Trophoblast cell (in vitro differentiated cells and primary cell): ENCODE results near the gene NKAIN4.

ENCODE experiments used
- DNase-seq, 2 donors: peaks; one replicate each; pipeline ENCODE4 v3.0.0-alpha.2; 2016
- H2AFZ ChIP-seq: 2 replicates; pipeline ENCODE4 v1.6.1; 2013; ENCODE audit warnings: low read length, moderate library complexity, mild to moderate bottlenecking; ENCODE audit not compliant: insufficient read depth, poor library complexity
- H2AK5ac ChIP-seq: 2 replicates; pipeline ENCODE4 v1.6.1; 2013; ENCODE audit warnings: mild to moderate bottlenecking, low read length
- H2BK120ac ChIP-seq: 2 replicates; pipeline ENCODE4 v1.6.1; 2013; ENCODE audit warnings: low read length, mild to moderate bottlenecking, moderate library complexity; ENCODE audit not compliant: insufficient read depth, poor library complexity
- H2BK12ac ChIP-seq: 2 replicates; pipeline ENCODE4 v1.6.1; 2013; ENCODE audit warnings: mild to moderate bottlenecking, low read length, moderate library complexity
- H2BK5ac ChIP-seq: 2 replicates; pipeline ENCODE4 v1.6.1; 2013; ENCODE audit warnings: low read length, low read depth, moderate library complexity, mild to moderate bottlenecking; ENCODE audit not compliant: poor library complexity
- H3K14ac ChIP-seq: 2 replicates; pipeline ENCODE4 v1.6.1; 2013; ENCODE audit warnings: mild to moderate bottlenecking, low read length
- H3K18ac ChIP-seq: 2 replicates; pipeline ENCODE4 v1.6.1; 2013; ENCODE audit warnings: mild to moderate bottlenecking, low read length
- H3K23ac ChIP-seq: 2 replicates; pipeline ENCODE4 v1.6.1; 2013; ENCODE audit warnings: low read length
- H3K27ac ChIP-seq: 2 replicates; pipeline ENCODE4 v1.5.1; 2013; ENCODE audit warnings: low read depth, mild to moderate bottlenecking, inconsistent platforms, low read length, moderate library complexity
- H3K27me3 ChIP-seq: 2 replicates; pipeline ENCODE4 v1.6.1; 2013; ENCODE audit warnings: inconsistent platforms, mild to moderate bottlenecking, low read length, moderate library complexity; ENCODE audit not compliant: insufficient read depth
- H3K36me3 ChIP-seq, 2 experiments: 1 replicate in 1 of 2; 2 replicates in 1 of 2; pipeline ENCODE4 v1.6.1; 2013; ENCODE audit warnings: low read length in 2 of 2, mild to moderate bottlenecking in 2 of 2, moderate library complexity in 1 of 2; ENCODE audit not compliant: insufficient read depth in 2 of 2, control insufficient read depth in 1 of 2
- H3K4ac ChIP-seq: 2 replicates; pipeline ENCODE4 v1.6.1; 2013; ENCODE audit warnings: low read depth, mild to moderate bottlenecking, low read length, moderate library complexity
- H3K4me1 ChIP-seq, 2 experiments: 1 replicate in 1 of 2; 2 replicates in 1 of 2; pipeline ENCODE4 v1.6.1; 2013; ENCODE audit warnings: low read length in 2 of 2, mild to moderate bottlenecking in 2 of 2, moderate library complexity in 1 of 2; ENCODE audit not compliant: insufficient read depth in 2 of 2, control insufficient read depth in 1 of 2
- H3K4me2 ChIP-seq: 2 replicates; pipeline ENCODE4 v1.6.1; 2013; ENCODE audit warnings: inconsistent platforms, mild to moderate bottlenecking, low read length, moderate library complexity
- H3K4me3 ChIP-seq: 2 replicates; pipeline ENCODE4 v1.5.1; 2013; ENCODE audit warnings: mild to moderate bottlenecking, low read depth, low read length, inconsistent platforms
- H3K79me1 ChIP-seq: one replicate; pipeline ENCODE4 v1.6.1; 2013; ENCODE audit warnings: low read length
- H3K79me2 ChIP-seq: 2 replicates; pipeline ENCODE4 v1.6.1; 2013; ENCODE audit warnings: low read length, mild to moderate bottlenecking; ENCODE audit not compliant: control insufficient read depth, insufficient read depth, poor library complexity
- H3K9ac ChIP-seq: 2 replicates; pipeline ENCODE4 v1.6.1; 2013; ENCODE audit warnings: mild to moderate bottlenecking, low read length
- H3K9me3 ChIP-seq: 2 replicates; pipeline ENCODE4 v1.6.1; 2013; ENCODE audit warnings: low read depth, mild to moderate bottlenecking, control low read depth, inconsistent platforms, low read length; ENCODE audit not compliant: insufficient read depth
- H4K12ac ChIP-seq: 2 replicates; pipeline ENCODE4 v1.6.1; 2013; ENCODE audit warnings: low read depth, mild to moderate bottlenecking, low read length, moderate library complexity
- H4K8ac ChIP-seq: 2 replicates; pipeline ENCODE4 v1.6.1; 2013; ENCODE audit warnings: low read depth, mild to moderate bottlenecking, low read length, moderate library complexity
- H4K91ac ChIP-seq: one replicate; pipeline ENCODE4 v1.6.1; 2013; ENCODE audit warnings: low read depth, mild to moderate bottlenecking, low read length, moderate library complexity
- WGBS: extraction: QIAGEN DNeasy Blood & Tissue Kit; methylation state at CpG from one replicate; pipeline ENCODE4 v1.1.7; 2013; ENCODE audit warnings: missing lambda C conversion rate; ENCODE audit not compliant: insufficient read length, insufficient coverage; ENCODE audit errors: extremely low coverage; 5-methylcytosine and 5-hydroxymethylcytosine counted together

NKAIN4 gene

GRCh38 chr20:63194797-63195173 lies 59.5 kb downstream of the NKAIN4 start:
- H2AFZ ChIP-seq: no peak overlapping the region
- H4K91ac ChIP-seq: no peak overlapping the region
- no peak for DNase-seq
- peaks cover 8% of the 10 kb centered on the region for H3K79me2 ChIP-seq
- no peak overlapping the region for H4K8ac ChIP-seq
- no peak overlapping the region for H2BK12ac ChIP-seq
- H3K4ac ChIP-seq: no peak overlapping the region
- H3K79me1 ChIP-seq: no peaks in the 10 kb centered on the region
- no peak overlapping the region for H3K4me2 ChIP-seq
- H4K12ac ChIP-seq: no peak overlapping the region
- peaks cover 23 to 33% of the 10 kb centered on the region in 2 experiments for H3K36me3 ChIP-seq
- WGBS: no CpG with 5 or more reads among the region's 4 CpGs
- no peak overlapping the region for H3K27ac ChIP-seq
- no peaks in the 10 kb centered on the region for H3K27me3 ChIP-seq
- H3K4me3 ChIP-seq: no peak overlapping the region
- H3K23ac ChIP-seq: no peak overlapping the region
- no peak overlapping the region for H3K9ac ChIP-seq
- no peak overlapping the region for H2BK120ac ChIP-seq
- H2BK5ac ChIP-seq: no peak overlapping the region
- H3K9me3 ChIP-seq: no peaks in the 10 kb centered on the region
- H3K4me1 ChIP-seq: no peaks in the 10 kb centered on the region
- no peak overlapping the region for H3K14ac ChIP-seq
- no peak overlapping the region for H2AK5ac ChIP-seq
- no peak overlapping the region for H3K18ac ChIP-seq

DNA sequence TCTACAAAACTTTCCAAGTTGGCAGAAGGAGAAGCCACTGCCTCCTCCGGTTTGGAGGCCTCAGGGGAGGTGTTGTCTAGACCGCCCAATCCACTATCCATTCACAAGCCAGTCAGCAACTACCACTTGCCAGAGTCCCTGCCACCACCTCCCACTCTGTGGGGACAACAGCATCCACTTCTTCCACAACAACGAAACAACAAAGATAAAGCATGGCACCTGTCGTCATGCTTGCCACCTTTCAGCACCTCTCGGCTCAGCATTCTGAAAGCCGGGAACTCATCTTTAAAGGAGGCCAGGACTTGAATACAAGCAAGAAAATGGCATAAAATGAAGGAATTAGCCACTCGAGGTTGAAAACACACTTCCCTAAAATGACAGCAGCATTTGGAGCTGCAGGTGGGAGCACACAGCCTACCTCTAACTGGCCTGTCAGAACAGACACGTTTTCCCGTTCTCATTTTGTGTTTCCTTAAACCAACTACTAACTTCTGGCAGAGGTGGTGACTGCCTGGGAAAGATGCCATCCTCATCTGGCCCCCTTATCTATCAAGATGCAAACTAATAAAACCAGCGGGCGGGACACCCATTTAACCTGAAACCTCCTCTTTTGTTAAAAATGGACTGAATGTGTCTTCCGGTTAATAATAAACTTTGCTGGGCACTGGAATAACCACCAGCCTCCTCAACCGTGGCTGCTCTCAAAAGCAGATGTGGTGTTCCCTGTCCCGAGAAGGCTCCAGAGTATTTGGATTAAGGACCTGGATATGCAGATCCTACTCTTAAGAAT lies 60.1 kb downstream of the NKAIN4 start:
- Histone ChIP-seq H3K36me3 (peaks cover 21 to 29% of the 10 kb centered on the region in 2 experiments), H3K79me2 (peaks cover 3% of the 10 kb centered on the region), H2BK120ac (no peak overlapping the region), H2BK5ac (no peak overlapping the region), H3K79me1 (no peaks in the 10 kb centered on the region), H3K27me3 (no peaks in the 10 kb centered on the region), H3K23ac (no peak overlapping the region), H4K8ac (no peak overlapping the region), H4K12ac (no peak overlapping the region), H3K18ac (no peak overlapping the region), H2AFZ (no peak overlapping the region), H3K14ac (no peak overlapping the region), H3K27ac (no peak overlapping the region), H4K91ac (no peak overlapping the region), H3K4me2 (no peak overlapping the region), H3K4me1 (no peaks in the 10 kb centered on the region), H3K9ac (no peak overlapping the region), H2BK12ac (no peak overlapping the region), H2AK5ac (no peak overlapping the region), H3K9me3 (no peaks in the 10 kb centered on the region), H3K4me3 (no peak overlapping the region), H3K4ac (no peak overlapping the region)
- no CpG with 5 or more reads among the region's 14 CpGs for WGBS
- DNase-seq: no peak

DNA sequence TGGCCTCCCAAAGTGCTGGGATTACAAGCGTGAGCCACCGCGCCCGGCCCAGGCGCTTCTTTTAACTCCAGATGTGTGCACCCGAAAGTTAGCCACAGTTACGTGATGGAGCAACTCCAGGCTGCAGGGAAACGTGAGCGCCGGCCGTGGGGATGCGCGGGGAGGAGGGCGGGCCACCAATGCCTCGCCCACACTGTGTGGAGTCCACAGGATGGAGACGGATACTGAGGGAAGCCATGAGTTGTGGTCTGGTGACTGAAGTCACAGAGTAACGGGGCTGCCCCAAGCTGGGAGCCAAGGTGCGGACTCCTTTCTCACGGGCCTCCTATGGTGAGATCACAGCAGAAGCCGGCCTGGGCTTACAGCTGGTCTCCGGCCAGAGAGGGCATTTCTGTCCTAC lies 61.5 kb downstream of the NKAIN4 start:
- WGBS: no CpG with 5 or more reads among the region's 21 CpGs

DNA sequence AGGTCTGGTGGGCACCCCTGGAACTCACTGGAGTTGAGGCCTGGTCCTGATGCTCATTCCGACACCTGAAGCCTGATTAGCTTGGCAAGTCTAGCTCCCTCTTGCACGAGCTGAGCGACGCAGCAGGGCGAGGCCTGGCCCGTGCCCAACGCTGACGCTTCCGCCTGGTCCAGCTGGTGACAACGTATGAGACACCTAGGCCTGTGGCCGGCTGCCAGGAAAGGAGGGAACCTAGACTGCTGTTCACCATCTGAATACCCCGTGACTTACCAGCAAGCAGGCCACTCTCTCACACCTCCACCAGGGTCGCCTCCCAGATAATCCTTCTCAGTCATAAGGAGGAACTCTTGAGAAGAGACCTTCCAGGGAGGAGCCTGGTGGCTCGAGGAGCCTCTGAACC lies 62.9 kb downstream of the NKAIN4 start:
- H3K79me1 ChIP-seq: no peaks in the 10 kb centered on the region
- no peak for DNase-seq
- no peak overlapping the region for H2AK5ac ChIP-seq
- no peak overlapping the region for H4K8ac ChIP-seq
- no peak overlapping the region for H3K18ac ChIP-seq
- H2BK12ac ChIP-seq: no peak overlapping the region
- H3K9ac ChIP-seq: no peak overlapping the region
- H3K4me1 ChIP-seq: no peaks in the 10 kb centered on the region
- no peak overlapping the region for H3K4me2 ChIP-seq
- no peak overlapping the region for H4K91ac ChIP-seq
- H3K27me3 ChIP-seq: no peaks in the 10 kb centered on the region
- no peak overlapping the region for H3K27ac ChIP-seq
- no peak overlapping the region for H3K4me3 ChIP-seq
- no peak overlapping the region for H3K23ac ChIP-seq
- H2BK5ac ChIP-seq: no peak overlapping the region
- H2AFZ ChIP-seq: no peak overlapping the region
- H3K14ac ChIP-seq: no peak overlapping the region
- WGBS: no CpG with 5 or more reads among the region's 14 CpGs
- no peak overlapping the region for H4K12ac ChIP-seq
- H3K9me3 ChIP-seq: no peaks in the 10 kb centered on the region
- H3K36me3 ChIP-seq: peaks cover 7 to 13% of the 10 kb centered on the region in 2 experiments
- H3K79me2 ChIP-seq: no peaks in the 10 kb centered on the region
- H2BK120ac ChIP-seq: no peak overlapping the region
- H3K4ac ChIP-seq: no peak overlapping the region

More for the DNA sequence above, 61.5 kb downstream of the NKAIN4 start:
- H2BK5ac ChIP-seq: no peak overlapping the region
- H3K79me2 ChIP-seq: peaks cover 3% of the 10 kb centered on the region
- H2BK120ac ChIP-seq: no peak overlapping the region
- no peak overlapping the region for H2BK12ac ChIP-seq
- H3K9ac ChIP-seq: no peak overlapping the region
- no peak for DNase-seq
- no peaks in the 10 kb centered on the region for H3K9me3 ChIP-seq
- no peaks in the 10 kb centered on the region for H3K4me1 ChIP-seq
- H3K4me2 ChIP-seq: no peak overlapping the region
- H2AK5ac ChIP-seq: no peak overlapping the region
- no peak overlapping the region for H4K12ac ChIP-seq
- no peak overlapping the region for H3K14ac ChIP-seq
- H4K8ac ChIP-seq: no peak overlapping the region
- no peak overlapping the region for H3K27ac ChIP-seq
- H3K79me1 ChIP-seq: no peaks in the 10 kb centered on the region
- H3K23ac ChIP-seq: no peak overlapping the region
- no peak overlapping the region for H3K18ac ChIP-seq
- no peak overlapping the region for H2AFZ ChIP-seq
- H3K4me3 ChIP-seq: no peak overlapping the region
- peaks cover 19 to 26% of the 10 kb centered on the region in 2 experiments for H3K36me3 ChIP-seq
- H3K4ac ChIP-seq: no peak overlapping the region
- H4K91ac ChIP-seq: no peak overlapping the region
- no peaks in the 10 kb centered on the region for H3K27me3 ChIP-seq
